NCI-H2196 (cell line): ENCODE measurements around the gene GALNT7.
"Not testable (repeated sequence)": the region's sequence is repeated elsewhere in the genome, so short reads cannot be mapped to it uniquely, and the experiment has no call there.

Source experiments
- DNase-seq: peaks from one replicate; lab custom pipeline; 2025; ENCODE audit not compliant: unreplicated experiment; lab: John Stamatoyannopoulos, UW

GALNT7 gene

GRCh38 chr4:173168396-173169177 is at the start of gene GALNT7:
Gene GALNT7, plus strand, starts transcription at chr4:173168811. Its CDS starts 25 bp downstream, at chr4:173168836.
- DNase-seq, result peak; percentile 50

GRCh38 chr4:173118819-173119218 is 49.8 kb upstream of the GALNT7 start:
- DNase-seq, result not testable (repeated sequence)

GRCh38 chr4:173119818-173120217 is 48.8 kb upstream of the GALNT7 start:
- no peak for DNase-seq

GRCh38 chr4:173121076-173121561 is 47.5 kb upstream of the GALNT7 start:
- no peak for DNase-seq

- no peak for DNase-seq
These were observed 44.3 kb upstream of the GALNT7 start for GRCh38 chr4:173124209-173124865.

- DNase-seq, result no peak
These were observed 43.3 kb upstream of the GALNT7 start for GRCh38 chr4:173125216-173125812.

GRCh38 chr4:173128199-173128890 is 40.3 kb upstream of the GALNT7 start:
- no peak for DNase-seq

GRCh38 chr4:173130687-173131086 is 37.9 kb upstream of the GALNT7 start:
- DNase-seq, result no peak

- DNase-seq, result no peak
These were observed 34.2 kb upstream of the GALNT7 start for GRCh38 chr4:173134426-173134825.

- no peak for DNase-seq
These were observed 33.3 kb upstream of the GALNT7 start for GRCh38 chr4:173135241-173135847.

GRCh38 chr4:173138624-173139023 is 30.0 kb upstream of the GALNT7 start:
- DNase-seq, result no peak

GRCh38 chr4:173139561-173139960 is 29.1 kb upstream of the GALNT7 start:
- no peak for DNase-seq

- no peak for DNase-seq
These were observed 23.5 kb upstream of the GALNT7 start for GRCh38 chr4:173145131-173145530.

- no peak for DNase-seq
These were observed 22.2 kb upstream of the GALNT7 start for GRCh38 chr4:173146456-173146855.

- DNase-seq, result no peak
These were observed 17.1 kb upstream of the GALNT7 start for GRCh38 chr4:173151496-173151895.

GRCh38 chr4:173152104-173152503 is 16.5 kb upstream of the GALNT7 start:
- DNase-seq, result no peak

GRCh38 chr4:173153445-173153844 is 15.2 kb upstream of the GALNT7 start:
- DNase-seq, result no peak

- no peak for DNase-seq
These were observed 8.8 kb upstream of the GALNT7 start for GRCh38 chr4:173159791-173160190.

GRCh38 chr4:173160871-173161270 is 7.7 kb upstream of the GALNT7 start:
- DNase-seq, result no peak

- no peak for DNase-seq
These were observed 7.3 kb upstream of the GALNT7 start for GRCh38 chr4:173161311-173161710.

GRCh38 chr4:173165706-173166105 is 2.9 kb upstream of the GALNT7 start:
- no peak for DNase-seq
